GM19463 (cell line): ENCODE measurements around the gene SHROOM3.
"Not testable (repeated sequence)": the region's sequence is repeated elsewhere in the genome, so short reads cannot be mapped to it uniquely, and the experiment has no call there.

Experiments used
- ATAC-seq: cut with Tn5 transposase; IDR thresholded peaks from one replicate; pipeline ENCODE4 v1.9.1; 2021; ENCODE audit warnings: mild to moderate bottlenecking, moderate library complexity; ENCODE audit not compliant: unreplicated experiment

The SHROOM3 gene

DNA sequence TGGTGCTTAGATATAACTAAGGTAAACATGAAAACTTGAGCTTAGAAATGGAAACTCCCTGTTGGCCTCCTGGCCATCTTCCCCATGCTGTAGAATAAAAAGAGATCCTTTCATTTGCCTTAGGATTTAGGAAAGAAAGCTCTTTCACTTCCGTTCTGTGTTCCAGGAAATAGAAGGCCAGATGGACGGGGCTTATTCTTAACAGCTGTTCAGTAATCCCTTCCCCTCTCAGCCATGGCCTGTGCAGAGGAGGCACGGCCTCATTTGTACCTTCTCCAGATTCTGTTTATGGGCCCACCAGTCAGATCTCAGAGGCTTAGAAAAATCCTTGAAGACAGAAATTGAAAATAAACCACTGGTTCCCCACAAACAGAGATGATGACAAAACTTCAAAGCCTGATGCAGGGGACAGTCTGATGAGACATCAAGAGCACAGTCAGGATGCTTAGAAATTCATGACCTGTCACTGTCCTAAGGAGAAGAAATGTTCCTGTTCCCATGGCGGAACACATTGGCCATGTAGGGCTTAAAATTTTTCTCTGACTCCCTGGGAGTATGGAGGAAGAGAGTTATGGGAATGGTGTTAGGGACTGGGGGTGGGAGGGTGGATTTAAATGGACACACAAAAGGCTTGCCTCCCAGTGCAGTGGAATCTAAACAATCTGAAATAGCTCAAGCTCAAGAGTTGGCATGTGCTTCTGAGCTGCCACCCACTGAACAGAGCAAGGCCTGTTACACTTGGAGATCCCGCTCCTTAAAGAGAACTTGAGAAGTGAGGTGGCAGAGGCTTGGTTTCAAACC is 274.1 kb downstream of the SHROOM3 start:
- no peak for ATAC-seq

DNA sequence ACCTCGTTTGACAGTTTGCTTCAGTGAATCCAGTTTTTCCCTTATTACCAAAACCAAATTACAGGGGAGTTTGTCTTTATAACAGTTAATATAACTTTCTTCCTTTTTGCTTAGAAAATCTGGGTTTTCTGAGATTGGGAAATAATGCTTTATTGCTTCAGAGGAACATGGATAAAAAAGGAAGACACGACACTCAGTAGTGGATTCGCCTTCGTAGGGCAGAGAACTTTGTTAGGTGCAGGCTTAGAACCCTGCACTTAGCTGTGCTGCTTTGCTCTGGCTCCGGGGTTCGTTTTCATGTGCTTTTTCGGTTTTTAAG is 274.7 kb downstream of the SHROOM3 start:
- no peak for ATAC-seq

DNA sequence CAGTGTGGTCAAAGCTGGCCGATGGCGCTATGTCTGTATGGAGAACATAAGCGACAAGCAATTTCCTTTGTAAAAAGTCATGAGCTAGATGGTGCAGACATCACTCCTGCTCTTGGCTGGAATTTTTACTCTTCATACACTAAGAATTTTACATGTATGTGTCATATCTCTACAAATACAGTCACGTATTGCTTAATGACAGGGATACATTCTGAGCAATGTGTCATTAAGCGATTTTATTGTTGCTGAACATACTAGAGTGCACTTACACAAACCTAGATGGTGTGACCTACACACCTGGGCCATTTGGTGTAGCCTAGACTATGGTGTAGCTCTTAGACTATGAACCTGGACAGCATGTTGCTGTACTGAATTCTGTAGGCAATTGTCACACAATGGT is 277.5 kb downstream of the SHROOM3 start:
- no peak for ATAC-seq

DNA sequence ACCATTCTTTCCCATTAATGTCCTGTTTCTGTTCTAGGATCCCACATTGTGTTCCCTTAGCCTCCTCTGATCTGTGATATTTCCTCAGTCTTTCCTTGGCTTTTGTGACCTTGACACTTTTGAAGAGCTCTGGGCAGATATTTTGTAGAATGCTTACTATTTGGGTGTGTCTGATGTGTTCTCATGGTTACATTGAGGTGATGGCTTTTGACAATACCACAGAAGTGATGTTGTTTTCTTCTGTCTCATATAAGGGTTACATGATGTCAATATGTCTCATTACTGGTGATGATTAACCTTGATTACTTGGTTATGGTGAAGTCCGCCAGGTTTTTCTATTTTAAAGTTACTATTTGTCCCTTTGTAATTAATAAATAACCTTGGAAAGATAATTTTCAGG is 279.2 kb downstream of the SHROOM3 start:
- ATAC-seq: no peak

DNA sequence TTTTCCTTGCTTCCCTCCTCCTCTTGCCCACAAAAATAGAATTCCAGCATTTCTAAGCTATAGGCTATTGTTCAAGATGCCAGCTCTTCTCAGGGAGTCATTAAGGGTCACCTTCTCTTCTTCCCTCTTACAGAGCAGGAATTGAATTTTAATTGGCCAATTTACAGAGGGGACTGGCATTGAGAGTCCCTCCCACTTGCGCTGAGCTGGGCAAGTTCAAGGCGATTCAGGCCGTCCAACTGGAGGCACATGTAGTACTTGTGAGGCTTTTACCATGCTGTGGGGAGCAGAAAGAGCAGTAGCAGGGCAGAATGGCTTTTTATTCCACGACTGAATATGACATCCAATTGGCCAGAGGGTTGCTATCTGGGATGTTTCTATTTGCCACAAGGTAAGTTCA is 281.0 kb downstream of the SHROOM3 start:
- ATAC-seq: no peak

DNA sequence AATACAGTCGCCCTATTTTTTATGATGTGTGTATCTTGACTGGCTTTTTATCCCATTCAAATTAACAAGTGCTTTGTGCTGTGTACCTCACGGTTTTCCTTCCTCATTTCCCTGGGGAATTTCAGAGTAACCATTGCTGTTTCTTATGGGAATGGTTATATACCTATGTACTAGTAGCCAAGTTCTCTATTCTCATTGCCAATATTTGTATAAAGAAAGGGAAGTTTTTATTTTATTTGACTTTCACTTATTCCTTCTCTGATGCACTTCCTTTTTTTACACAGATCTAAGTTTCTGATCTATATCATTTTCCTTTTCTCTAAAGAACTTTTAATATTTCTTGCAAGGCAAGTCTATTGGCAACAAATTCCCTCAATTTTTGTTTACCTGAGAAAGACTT is 281.6 kb downstream of the SHROOM3 start:
- no peak for ATAC-seq

DNA sequence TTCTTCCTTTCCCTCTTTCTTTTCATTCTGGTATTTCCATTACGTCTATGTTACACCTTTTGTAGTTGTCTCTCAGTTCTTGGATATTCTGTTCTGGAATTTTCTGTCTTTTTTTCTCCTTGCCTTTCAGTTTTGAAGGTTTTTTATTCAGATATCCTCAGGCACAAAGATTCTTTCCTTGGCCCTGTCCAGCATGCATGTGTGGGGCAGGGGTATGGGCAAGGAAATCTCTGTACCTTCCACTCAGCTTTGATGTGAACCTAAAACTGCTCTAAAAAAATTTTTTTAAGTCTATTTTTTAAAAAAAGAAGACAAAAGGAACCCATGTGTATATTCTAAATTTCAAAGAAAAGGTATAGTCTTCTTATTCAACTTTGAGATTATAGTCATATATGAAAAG is 282.4 kb downstream of the SHROOM3 start:
- no peak for ATAC-seq

DNA sequence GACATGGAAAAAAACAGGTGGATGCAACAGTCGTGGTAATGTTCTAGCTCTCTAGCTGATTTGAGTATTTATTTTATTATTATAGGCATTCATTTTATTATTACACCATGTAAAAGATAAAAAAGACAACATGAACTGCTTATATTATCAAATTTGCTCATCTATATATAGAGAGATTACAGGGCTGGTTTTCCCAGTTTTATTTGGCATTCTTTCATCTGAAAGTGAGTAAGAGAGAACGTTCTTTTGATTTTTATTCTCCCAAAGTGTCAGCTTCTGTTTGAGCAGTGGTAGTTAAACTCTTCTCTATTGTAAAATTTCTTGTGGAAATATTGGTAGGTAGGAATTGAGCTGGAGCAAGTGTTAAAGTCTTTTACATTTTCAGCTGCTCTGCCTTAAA is 283.0 kb downstream of the SHROOM3 start:
- ATAC-seq: no peak

DNA sequence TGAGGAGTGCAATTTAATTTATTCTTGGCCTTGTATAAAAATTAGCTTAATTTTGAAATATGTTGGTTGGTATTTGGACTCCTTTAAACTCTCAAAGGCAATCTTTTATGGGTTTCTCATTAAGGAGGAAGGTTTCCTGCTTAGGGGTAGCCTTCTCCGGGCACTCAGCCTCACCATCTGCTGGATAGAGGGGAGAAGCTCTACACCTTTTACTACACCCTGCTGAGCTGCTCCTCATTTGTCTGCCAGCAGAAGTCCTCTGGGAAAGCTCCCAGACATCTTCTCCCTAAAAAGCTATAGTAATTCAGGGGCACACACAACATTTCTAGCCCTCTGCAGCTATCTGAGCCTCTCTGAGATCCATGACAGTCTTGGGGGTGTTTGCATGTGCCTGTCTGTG is 283.8 kb downstream of the SHROOM3 start:
- ATAC-seq: no peak

DNA sequence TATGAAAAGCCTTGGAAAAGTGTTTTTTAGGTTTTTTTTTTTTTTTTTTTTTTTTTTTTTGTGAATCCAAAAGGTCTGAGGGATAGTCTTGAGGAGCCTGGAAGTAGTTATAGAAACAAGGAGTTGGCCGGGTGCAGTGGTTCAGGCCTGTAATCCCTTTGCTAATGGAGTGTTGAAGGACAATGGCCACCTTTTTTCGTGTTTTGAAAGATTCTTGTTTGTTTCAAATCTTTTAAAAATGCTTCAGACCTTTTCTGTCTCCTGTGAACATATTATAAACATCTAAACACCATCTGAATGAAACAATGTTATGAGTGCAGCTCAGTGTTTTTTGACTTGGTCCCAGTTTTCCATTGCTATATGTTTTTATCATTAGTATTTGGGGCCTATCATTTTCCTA is 285.1 kb downstream of the SHROOM3 start:
- no peak for ATAC-seq

DNA sequence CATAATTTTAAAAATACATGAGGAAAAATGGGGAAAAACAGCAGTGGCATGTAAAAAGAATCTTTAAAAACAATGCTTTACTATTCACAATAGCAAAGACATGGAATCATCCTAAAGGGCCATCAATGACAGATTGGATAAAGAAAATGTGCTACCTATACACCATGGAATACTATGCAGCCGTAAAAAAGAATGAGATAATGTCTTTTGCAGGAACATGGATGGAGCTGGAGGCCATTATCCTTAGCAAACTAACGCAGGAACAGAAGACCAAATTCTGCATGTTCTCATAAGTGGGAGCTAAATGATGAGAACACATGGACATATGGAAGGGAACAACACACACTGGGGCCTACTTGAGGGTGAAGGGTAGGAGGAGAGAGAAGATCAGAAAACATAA is 287.1 kb downstream of the SHROOM3 start:
- not testable (repeated sequence) for ATAC-seq

DNA sequence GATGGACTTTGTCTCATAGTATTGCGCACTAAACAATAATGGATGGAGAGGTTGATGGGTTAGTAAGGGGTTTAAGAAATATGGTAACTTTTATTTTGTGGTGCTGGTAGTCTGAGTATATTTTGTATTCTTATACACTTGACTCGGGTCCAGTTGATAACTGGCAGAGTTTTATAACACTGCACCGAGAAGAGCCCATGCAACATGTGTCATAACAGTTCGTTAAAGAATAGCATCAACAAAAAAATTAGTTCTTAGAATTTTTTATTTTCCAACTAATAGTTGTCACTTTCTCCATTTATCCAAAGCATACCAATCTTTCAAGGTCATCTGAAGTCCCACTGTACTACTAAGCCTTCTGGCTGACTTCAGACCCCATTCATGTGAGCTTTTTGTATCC is 287.8 kb downstream of the SHROOM3 start:
- peak; percentile 12 for ATAC-seq

DNA sequence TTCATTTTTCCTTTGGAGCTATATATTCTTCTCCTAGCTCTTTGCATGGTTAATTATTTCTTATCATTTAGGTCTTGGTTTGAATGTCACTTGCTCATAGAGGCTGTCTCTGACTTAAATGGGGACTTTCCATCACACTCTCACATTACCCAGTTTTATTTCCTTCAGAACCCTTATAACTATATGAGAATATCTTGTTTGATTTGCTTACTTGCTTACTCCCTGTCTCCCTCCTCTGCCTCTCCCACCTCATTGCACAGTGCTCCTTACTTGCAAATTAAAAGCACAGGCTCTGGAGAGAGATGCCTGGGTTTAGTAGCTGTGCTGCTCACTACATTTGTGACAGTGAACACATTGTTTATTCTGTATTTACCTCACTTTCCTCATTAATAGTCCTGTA is 288.3 kb downstream of the SHROOM3 start:
- ATAC-seq: peak; percentile 77

DNA sequence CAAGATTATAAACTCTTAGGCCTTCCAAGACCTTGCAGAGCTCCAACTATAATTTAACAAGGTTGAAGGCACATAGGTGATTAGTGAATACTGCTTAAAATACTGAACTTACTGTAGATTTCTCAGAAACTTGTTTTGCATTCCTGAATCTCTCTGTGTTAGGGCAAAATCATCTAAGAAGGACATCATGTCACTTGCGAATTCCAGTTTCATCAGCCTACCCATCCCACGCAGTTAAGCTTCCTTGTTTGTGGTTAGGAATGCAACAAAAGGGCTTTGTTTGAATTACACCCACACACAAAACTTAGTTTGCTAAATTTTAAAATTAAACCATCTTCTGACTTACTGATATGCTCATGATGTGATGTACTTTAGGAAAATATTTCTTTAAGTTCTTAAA is 288.9 kb downstream of the SHROOM3 start:
- ATAC-seq: no peak

DNA sequence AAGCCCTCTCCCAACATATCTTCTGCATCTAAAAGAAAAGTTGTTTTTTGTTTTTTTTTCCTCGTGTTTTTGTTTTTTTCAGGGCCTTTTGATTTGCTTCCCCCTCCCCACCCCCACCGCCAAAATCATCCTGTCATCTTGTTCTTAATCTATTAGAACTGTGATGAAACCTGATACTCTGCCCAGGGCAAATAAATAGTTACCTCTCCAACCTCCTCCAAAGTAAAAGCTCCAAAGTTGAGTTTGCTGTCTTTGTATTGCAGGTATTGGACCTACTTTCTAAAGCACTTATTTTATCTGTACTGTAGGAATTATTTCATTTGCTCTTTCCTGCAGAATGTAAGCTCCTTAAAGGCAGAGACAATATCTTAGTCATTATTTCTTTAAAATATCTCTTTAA is 290.0 kb downstream of the SHROOM3 start:
- ATAC-seq: no peak

DNA sequence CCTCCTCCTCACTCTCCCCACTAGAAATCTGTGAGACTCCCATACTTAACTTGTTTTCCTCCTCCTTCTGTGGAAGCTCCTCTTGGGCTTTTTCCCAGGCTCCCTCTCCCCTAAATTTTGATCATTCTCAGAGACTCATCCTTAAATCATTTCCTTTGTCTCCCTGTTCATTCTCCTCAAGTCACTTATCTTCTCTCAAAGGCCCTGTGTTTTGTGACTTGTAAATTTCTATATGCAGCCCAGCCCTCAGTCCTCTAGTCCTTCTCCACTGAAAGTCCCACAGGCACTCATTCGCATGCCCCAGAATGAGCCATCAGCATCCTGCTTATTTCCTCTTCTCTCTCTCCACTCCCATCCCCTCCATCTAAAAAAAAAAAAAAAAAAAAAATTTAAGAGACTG is 291.1 kb downstream of the SHROOM3 start:
- no peak for ATAC-seq

DNA sequence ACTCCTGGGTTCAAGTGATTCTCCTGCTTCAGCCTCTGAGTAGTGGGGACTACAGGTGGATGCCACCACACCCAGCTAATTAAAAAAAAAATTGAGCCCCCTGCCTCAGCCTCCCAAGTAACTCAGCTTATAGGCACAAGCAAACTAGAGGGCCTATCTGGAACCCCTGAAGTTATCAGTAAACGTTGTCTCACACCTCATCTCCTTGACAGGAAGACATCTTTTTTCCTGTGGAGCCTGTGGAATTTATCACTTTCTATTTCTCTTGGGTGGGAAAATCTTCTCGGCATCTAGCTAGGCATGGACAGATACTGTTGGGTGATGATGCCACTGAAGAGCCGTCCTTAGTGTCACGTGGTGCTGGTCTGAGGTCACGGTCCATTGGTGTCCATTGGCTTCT is 291.6 kb downstream of the SHROOM3 start:
- ATAC-seq: no peak

DNA sequence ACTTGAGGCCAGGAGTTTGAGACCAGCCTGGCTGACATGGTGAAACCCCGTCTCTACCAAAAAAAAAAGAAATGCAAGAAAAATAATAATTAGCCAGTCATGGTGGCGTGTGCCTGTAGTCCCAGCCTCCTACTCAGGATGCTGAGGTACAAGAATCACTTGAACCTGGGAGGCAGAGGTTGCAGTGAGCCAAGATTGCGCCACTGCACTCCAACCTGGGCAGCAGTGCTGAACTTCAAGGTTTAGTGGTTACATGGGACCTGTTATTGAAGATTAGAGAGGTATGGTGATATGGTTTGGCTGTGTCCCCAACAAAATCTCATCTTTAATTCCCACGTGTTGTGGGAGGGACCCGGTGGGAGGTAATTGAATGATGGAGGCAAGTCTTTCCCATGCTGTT is 292.9 kb downstream of the SHROOM3 start:
- not testable (repeated sequence) for ATAC-seq

DNA sequence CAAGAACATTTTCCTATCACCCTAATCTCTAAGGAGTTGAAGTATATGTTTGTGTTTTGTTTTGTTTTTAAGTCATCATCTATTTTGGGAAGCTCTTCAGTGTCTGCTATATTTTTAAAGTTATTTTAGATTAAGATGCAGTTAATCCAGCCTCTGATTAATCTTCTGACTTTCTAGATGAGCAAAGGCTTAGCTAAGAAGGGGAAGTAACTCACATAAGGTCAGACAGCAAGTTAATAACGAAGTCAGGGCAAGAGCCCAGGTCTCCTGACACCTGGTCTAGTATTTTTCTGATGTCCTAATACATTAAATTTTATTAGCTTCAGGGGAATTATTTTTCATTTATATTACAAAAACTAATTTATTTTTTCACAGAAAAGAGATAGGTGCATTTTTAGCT is 294.4 kb downstream of the SHROOM3 start:
- ATAC-seq: peak; percentile 53

DNA sequence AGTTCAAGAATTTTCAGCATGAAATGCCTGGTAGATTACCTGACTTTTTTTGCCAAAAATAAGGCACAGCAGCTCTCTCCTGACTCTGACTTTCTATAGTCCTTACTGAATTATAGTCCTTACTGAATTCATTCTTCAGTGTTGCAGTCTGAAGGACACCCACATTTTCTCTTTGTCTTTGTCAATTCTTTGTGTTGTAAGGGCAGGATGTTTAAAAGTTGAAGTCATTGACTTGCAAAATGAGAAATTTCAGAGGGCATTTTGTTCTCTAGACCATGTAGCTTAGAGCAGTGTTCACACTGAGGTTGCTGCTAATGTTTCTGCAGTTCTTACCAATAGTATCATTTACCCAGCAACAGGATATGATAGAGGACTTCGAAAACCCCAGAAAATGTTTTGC is 295.0 kb downstream of the SHROOM3 start:
- ATAC-seq: no peak

DNA sequence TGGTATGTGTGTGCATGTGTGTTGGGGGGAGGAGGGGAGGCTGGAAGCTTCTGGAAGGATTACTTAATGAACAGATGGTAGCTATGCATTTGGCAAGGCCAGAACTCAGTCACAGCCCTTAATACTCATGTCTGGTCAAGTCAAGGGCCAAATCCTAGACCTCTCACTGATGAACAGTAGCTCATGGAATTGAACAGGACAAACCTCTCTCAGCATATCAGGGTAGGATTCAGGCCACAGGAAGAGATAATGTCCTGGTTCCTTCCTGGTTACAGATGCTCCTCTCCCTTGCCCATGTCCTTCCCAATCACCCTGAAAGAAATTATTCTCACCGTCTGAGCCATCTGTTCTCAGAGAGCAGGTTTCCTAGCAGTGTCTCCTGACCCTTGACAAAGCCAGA is 297.2 kb downstream of the SHROOM3 start:
- no peak for ATAC-seq

DNA sequence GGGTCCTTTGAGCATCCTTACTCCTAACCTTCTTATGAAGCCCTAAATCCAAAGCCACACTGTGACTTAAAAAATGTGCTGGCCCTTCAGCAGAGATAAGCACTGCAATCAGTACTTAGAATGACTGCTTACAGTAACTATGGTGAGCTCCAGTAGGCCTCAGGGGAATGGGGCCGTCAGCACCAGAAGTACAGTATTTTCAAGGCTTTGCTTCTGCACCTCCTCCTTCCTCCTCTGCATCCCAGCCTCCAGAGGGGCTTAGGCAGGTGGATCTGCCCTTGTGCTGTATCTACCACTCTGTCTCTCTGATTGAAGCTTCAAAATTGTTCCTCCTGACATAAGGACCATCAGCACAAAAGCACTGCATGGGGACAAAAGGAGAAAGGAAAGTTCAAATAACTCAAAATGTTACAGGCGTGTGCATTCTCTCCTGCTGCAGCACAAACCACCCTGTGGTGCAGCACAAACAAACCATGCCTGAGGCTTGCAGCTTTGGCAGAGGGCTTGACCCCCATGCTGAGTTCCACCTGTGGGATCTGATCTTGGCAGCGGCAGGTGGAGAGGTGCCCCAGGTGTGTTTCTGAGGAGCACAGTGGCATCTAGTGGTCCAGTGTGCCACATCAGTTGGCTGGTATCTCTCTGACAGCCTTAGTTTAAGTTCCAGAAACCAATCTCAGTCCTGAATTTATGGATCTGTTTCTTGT is 298.2 kb downstream of the SHROOM3 start:
- ATAC-seq: no peak

DNA sequence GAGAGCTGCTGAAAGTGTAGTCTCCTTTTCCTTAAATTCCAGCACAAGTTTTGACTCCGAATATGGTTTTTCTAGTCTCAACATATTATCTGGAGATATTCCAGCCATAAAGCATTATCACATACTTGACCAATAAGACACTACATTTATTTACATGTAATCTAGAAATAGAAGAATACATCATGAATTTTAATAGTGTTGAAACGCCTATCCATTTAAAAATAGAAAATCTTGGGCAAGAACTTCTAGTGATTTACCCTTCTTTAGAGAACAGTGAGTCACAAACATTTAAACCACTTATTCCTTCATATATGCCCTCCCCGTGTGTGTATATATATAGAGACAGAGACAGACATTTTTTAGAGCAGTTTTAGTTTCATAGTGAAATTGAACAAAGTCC is 301.4 kb downstream of the SHROOM3 start:
- no peak for ATAC-seq
